ENCODE results near the gene ZNF669.
A peak's percentile ranks its signal among the peaks of the same experiment; 100 is the strongest.
"Not testable (repeated sequence)": the region's sequence is repeated elsewhere in the genome, so short reads cannot be mapped to it uniquely, and the experiment has no call there.

ZNF669 gene

GRCh38 chr1:247103859-247104591, at the start of gene ZNF669:
TSS of gene ZNF669 (minus strand) at chr1:247104356. CDS start at chr1:247104199, 157 bp downstream.
- peak within 1 kb of the TSS; percentile 97 to 98 for H3K27ac Mint-ChIP-seq
- peaks cover 8 to 9% of the 10 kb centered on the region in 2 donors for H3K9me3 Mint-ChIP-seq
- H3K4me3 Mint-ChIP-seq, result peak within 1 kb of the TSS; percentile 92 to 94
- ATAC-seq (peak; percentile 99), DNase-seq (peak; percentile 90 to 96)
- H3K4me1 Mint-ChIP-seq, result peaks cover 7% of the 10 kb centered on the region
- peaks cover 20% of the 10 kb centered on the region for H3K27me3 Mint-ChIP-seq

- DNase-seq (no peak), ATAC-seq (no peak)
- H3K4me1 Mint-ChIP-seq, result no peaks in the 10 kb centered on the region
- no peaks in the 10 kb centered on the region for H3K27me3 Mint-ChIP-seq
- no peak overlapping the region for H3K27ac Mint-ChIP-seq
- no peak overlapping the region for H3K4me3 Mint-ChIP-seq
- peaks cover 39 to 40% of the 10 kb centered on the region in 2 donors for H3K9me3 Mint-ChIP-seq
Observed at GRCh38 chr1:247147781-247148180, 43.6 kb upstream of the ZNF669 start.

GRCh38 chr1:247147120-247147519, 43.0 kb upstream of the ZNF669 start:
- H3K9me3 Mint-ChIP-seq, result peaks cover 43 to 44% of the 10 kb centered on the region in 2 donors
- not testable (repeated sequence) for DNase-seq, H3K4me1 Mint-ChIP-seq, H3K27me3 Mint-ChIP-seq, H3K4me3 Mint-ChIP-seq, ATAC-seq, H3K27ac Mint-ChIP-seq

GRCh38 chr1:247146671-247147070, 42.5 kb upstream of the ZNF669 start:
- Mint-ChIP-seq H3K27me3 (no peaks in the 10 kb centered on the region), H3K27ac (no peak overlapping the region), H3K9me3 (peaks cover 43 to 48% of the 10 kb centered on the region in 2 donors), H3K4me1 (no peaks in the 10 kb centered on the region), H3K4me3 (no peak overlapping the region)
- ATAC-seq (no peak), DNase-seq (no peak)

- no peak overlapping the region for H3K27ac Mint-ChIP-seq
- no peak for ATAC-seq
- H3K9me3 Mint-ChIP-seq, result peaks cover 46 to 55% of the 10 kb centered on the region in 2 donors
- no peaks in the 10 kb centered on the region for H3K4me1 Mint-ChIP-seq
- no peak overlapping the region for H3K4me3 Mint-ChIP-seq
- DNase-seq, result no peak
- H3K27me3 Mint-ChIP-seq, result no peaks in the 10 kb centered on the region
Observed at GRCh38 chr1:247145279-247145678, 41.1 kb upstream of the ZNF669 start.

- DNase-seq, H3K4me3 Mint-ChIP-seq, H3K27me3 Mint-ChIP-seq, H3K27ac Mint-ChIP-seq, H3K4me1 Mint-ChIP-seq, ATAC-seq: not testable (repeated sequence)
- H3K9me3 Mint-ChIP-seq, result peaks cover 69 to 84% of the 10 kb centered on the region in 2 donors
Observed at GRCh38 chr1:247139557-247139956, 35.4 kb upstream of the ZNF669 start.

- DNase-seq, result no peak
- Mint-ChIP-seq H3K27ac (no peak overlapping the region), H3K9me3 (peaks cover 34 to 45% of the 10 kb centered on the region in 2 donors), H3K27me3 (no peaks in the 10 kb centered on the region), H3K4me1 (peaks cover 10% of the 10 kb centered on the region), H3K4me3 (no peak overlapping the region)
- ATAC-seq, result no peak
Observed at GRCh38 chr1:247131236-247131635, 27.1 kb upstream of the ZNF669 start.

GRCh38 chr1:247127519-247128282, 23.5 kb upstream of the ZNF669 start:
- not testable (repeated sequence) for DNase-seq
- peak overlapping the region; percentile 79 to 97 for H3K27ac Mint-ChIP-seq

GRCh38 chr1:247126601-247127000, 22.4 kb upstream of the ZNF669 start:
- H3K4me3 Mint-ChIP-seq, H3K27ac Mint-ChIP-seq, H3K4me1 Mint-ChIP-seq, H3K27me3 Mint-ChIP-seq, DNase-seq: not testable (repeated sequence)
- H3K9me3 Mint-ChIP-seq, result peaks cover 0 to 11% of the 10 kb centered on the region in 2 donors
- peak; percentile 87 for ATAC-seq

More at GRCh38 chr1:247127519-247128282, 23.5 kb upstream of the ZNF669 start:
- H3K27me3 Mint-ChIP-seq, ATAC-seq, H3K4me1 Mint-ChIP-seq: not testable (repeated sequence)
- peak overlapping the region; percentile 88 to 93 for H3K4me3 Mint-ChIP-seq
- H3K9me3 Mint-ChIP-seq, result peaks cover 1 to 18% of the 10 kb centered on the region in 2 donors

GRCh38 chr1:247126166-247126565, 22.0 kb upstream of the ZNF669 start:
- H3K9me3 Mint-ChIP-seq, result peaks cover 0 to 14% of the 10 kb centered on the region in 2 donors
- H3K4me1 Mint-ChIP-seq, H3K27me3 Mint-ChIP-seq, DNase-seq, H3K27ac Mint-ChIP-seq, H3K4me3 Mint-ChIP-seq: not testable (repeated sequence)
- peak; percentile 98 for ATAC-seq

- Mint-ChIP-seq H3K27ac (no peak overlapping the region), H3K27me3 (no peaks in the 10 kb centered on the region), H3K9me3 (peaks cover 0 to 14% of the 10 kb centered on the region in 2 donors), H3K4me3 (no peak overlapping the region), H3K4me1 (no peaks in the 10 kb centered on the region)
- ATAC-seq (no peak), DNase-seq (no peak)
Observed at GRCh38 chr1:247121382-247121781, 17.2 kb upstream of the ZNF669 start.

GRCh38 chr1:247120408-247120668, 16.2 kb upstream of the ZNF669 start:
- not testable (repeated sequence) for H3K4me3 Mint-ChIP-seq, H3K27me3 Mint-ChIP-seq, H3K4me1 Mint-ChIP-seq, ATAC-seq, DNase-seq, H3K27ac Mint-ChIP-seq
- peaks cover 0 to 14% of the 10 kb centered on the region in 2 donors for H3K9me3 Mint-ChIP-seq

- H3K4me1 Mint-ChIP-seq, result no peaks in the 10 kb centered on the region
- no peak overlapping the region for H3K27ac Mint-ChIP-seq
- ATAC-seq (peak; percentile 37), DNase-seq (no peak)
- H3K9me3 Mint-ChIP-seq, result peaks cover 0 to 12% of the 10 kb centered on the region in 2 donors
- peaks cover 6% of the 10 kb centered on the region for H3K27me3 Mint-ChIP-seq
- no peak overlapping the region for H3K4me3 Mint-ChIP-seq
Observed at GRCh38 chr1:247119600-247120407, 15.6 kb upstream of the ZNF669 start.

- peaks cover 14% of the 10 kb centered on the region for H3K27me3 Mint-ChIP-seq
- peaks cover 0 to 7% of the 10 kb centered on the region in 2 donors for H3K9me3 Mint-ChIP-seq
- H3K27ac Mint-ChIP-seq, result no peak overlapping the region
- H3K4me1 Mint-ChIP-seq, result no peaks in the 10 kb centered on the region
- no peak overlapping the region for H3K4me3 Mint-ChIP-seq
- peak; percentile 41 to 55 for DNase-seq
- ATAC-seq, result peak; percentile 63
Observed at GRCh38 chr1:247118946-247119446, 14.8 kb upstream of the ZNF669 start.

- H3K27ac Mint-ChIP-seq, result no peak overlapping the region
- DNase-seq, result no peak
- no peak for ATAC-seq
- H3K27me3 Mint-ChIP-seq, result peaks cover 36% of the 10 kb centered on the region
- no peaks in the 10 kb centered on the region for H3K9me3 Mint-ChIP-seq
- no peak overlapping the region for H3K4me3 Mint-ChIP-seq
- H3K4me1 Mint-ChIP-seq, result peaks cover 6% of the 10 kb centered on the region
Observed at GRCh38 chr1:247115545-247115944, 11.4 kb upstream of the ZNF669 start.
